Measurements from ENCODE around the gene KRT26.
"Not testable (repeated sequence)": the region's sequence is repeated elsewhere in the genome, so short reads cannot be mapped to it uniquely, and the experiment has no call there.

The KRT26 gene

GRCh38 chr17:40755231-40755630 is 16.8 kb downstream of the KRT26 start, which contains the start of gene KRT25:
KRT25 (minus strand) TSS chr17:40755331; CDS start chr17:40755271, 60 bp downstream.
- H3K36me3 ChIP-seq: no peaks in the 10 kb centered on the region
- H3K9me3 ChIP-seq (replicated peaks in 1 of 11): peaks cover 14 to 31% (median 22%) of the 10 kb centered on the region in 11 experiments
- H3K27me3 ChIP-seq: no peaks in the 10 kb centered on the region
- no peak within 1 kb of the TSS for H3K4me3 ChIP-seq
- no peaks in the 10 kb centered on the region for H3K4me1 ChIP-seq
- no peak for TF ChIP-seq Cebpa-rat (IDR thresholded peaks at IDR 0.05)
- H3K9ac ChIP-seq: no peak within 1 kb of the TSS
- H4K20me1 ChIP-seq: no peaks in the 10 kb centered on the region
- H3K27ac ChIP-seq: no peak within 1 kb of the TSS
- no peak within 1 kb of the TSS for H3K4me2 ChIP-seq

DNA sequence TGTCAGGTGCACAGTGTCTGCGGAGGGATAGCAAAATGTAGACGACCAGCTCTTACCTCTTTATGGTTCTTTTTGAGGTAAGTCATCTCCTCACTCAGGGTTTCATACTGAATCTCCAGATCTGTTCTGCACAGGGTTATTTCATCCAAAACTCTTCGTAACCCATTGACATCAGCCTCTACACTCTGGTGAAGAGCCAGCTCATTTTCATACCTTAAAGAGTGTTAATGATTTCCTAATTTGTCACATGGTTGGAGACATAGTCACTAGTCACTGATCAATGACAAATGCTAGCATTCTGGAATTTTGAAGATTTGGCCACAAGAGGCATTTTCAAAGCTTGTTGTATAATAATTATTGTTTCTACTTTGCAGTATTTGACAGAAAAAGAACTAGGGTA is 18.2 kb downstream of the KRT26 start:
- Histone ChIP-seq H3K4me1 (no peaks in the 10 kb centered on the region), H3K36me3 (no peaks in the 10 kb centered on the region), H3K4me3 (no peak overlapping the region), H3K27me3 (no peaks in the 10 kb centered on the region), H4K20me1 (no peaks in the 10 kb centered on the region), H3K4me2 (no peak overlapping the region), H3K27ac (no peak overlapping the region), H3K9me3 (replicated peaks in 1 of 11) (peaks cover 1 to 19% (median 10%) of the 10 kb centered on the region in 11 experiments; a peak in 17 of 22 replicates), H3K9ac (no peak overlapping the region)
- TF ChIP-seq Cebpa-rat (IDR thresholded peaks at IDR 0.05): no peak

DNA sequence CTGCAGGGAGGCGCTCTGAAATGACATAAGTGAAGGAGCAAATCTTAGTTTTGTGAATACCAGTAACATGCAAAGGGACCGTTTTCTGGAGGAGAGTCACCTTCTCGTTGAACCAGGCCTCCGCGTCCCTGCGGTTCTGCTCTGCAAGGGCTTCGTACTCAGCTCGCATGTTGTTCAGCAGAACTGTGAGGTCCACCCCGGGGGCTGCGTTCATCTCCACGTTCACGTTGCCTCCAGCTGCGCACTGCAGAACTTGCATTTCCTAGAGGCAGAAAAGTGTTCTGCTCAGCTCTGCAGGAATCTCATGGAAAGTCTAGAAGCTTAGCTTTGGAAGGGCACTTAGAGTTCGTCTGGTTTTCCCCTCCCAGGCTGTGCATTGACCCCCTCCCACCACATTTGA is 20.9 kb downstream of the KRT26 start:
- no peak overlapping the region for H3K27ac ChIP-seq
- H3K9me3 ChIP-seq (replicated peaks in 1 of 11): peaks cover 0 to 7% (median 5%) of the 10 kb centered on the region in 11 experiments; a peak in 9 of 22 replicates

GRCh38 chr17:40750391-40750790 is 21.6 kb downstream of the KRT26 start:
- H4K20me1 ChIP-seq: no peaks in the 10 kb centered on the region
- H3K27ac ChIP-seq: no peak overlapping the region
- H3K4me2 ChIP-seq: no peak overlapping the region
- H3K36me3 ChIP-seq: no peaks in the 10 kb centered on the region
- peaks cover 0 to 7% (median 5%) of the 10 kb centered on the region in 11 experiments; a peak in 9 of 22 replicates for H3K9me3 ChIP-seq (replicated peaks in 1 of 11)
- no peak overlapping the region for H3K9ac ChIP-seq
- H3K4me1 ChIP-seq: no peaks in the 10 kb centered on the region
- no peak for TF ChIP-seq Cebpa-rat (IDR thresholded peaks at IDR 0.05)
- H3K4me3 ChIP-seq: no peak overlapping the region
- no peaks in the 10 kb centered on the region for H3K27me3 ChIP-seq

More for the DNA sequence above, 20.9 kb downstream of the KRT26 start:
- no peak overlapping the region for H3K9ac ChIP-seq
- H3K4me3 ChIP-seq: no peak overlapping the region
- TF ChIP-seq Cebpa-rat (IDR thresholded peaks at IDR 0.05): no peak
- no peak overlapping the region for H3K4me2 ChIP-seq
- H3K4me1 ChIP-seq: no peaks in the 10 kb centered on the region
- no peaks in the 10 kb centered on the region for H3K36me3 ChIP-seq
- no peaks in the 10 kb centered on the region for H4K20me1 ChIP-seq
- no peaks in the 10 kb centered on the region for H3K27me3 ChIP-seq

- not testable (repeated sequence) for H3K27ac ChIP-seq, H3K4me1 ChIP-seq, H3K27me3 ChIP-seq, H3K36me3 ChIP-seq, H3K9ac ChIP-seq, H3K4me3 ChIP-seq, H4K20me1 ChIP-seq, H3K4me2 ChIP-seq
- H3K9me3 ChIP-seq (replicated peaks in 1 of 11): peaks cover 0 to 14% (median 7%) of the 10 kb centered on the region in 11 experiments; a peak in 16 of 22 replicates
Observed at GRCh38 chr17:40748666-40749065, 23.3 kb downstream of the KRT26 start.

- H3K9me3 ChIP-seq (replicated peaks in 1 of 11): peaks cover 24 to 35% (median 29%) of the 10 kb centered on the region in 11 experiments
Observed at GRCh38 chr17:40738553-40738952, 33.4 kb downstream of the KRT26 start.

GRCh38 chr17:40735016-40735415 is 37.0 kb downstream of the KRT26 start:
- no peak overlapping the region for H3K4me2 ChIP-seq
- H4K20me1 ChIP-seq: no peaks in the 10 kb centered on the region
- H3K9ac ChIP-seq: no peak overlapping the region
- peaks cover 5 to 16% (median 8%) of the 10 kb centered on the region in 11 experiments; a peak in 13 of 22 replicates for H3K9me3 ChIP-seq (replicated peaks in 1 of 11)
- H3K36me3 ChIP-seq: no peaks in the 10 kb centered on the region
- peaks cover 0 to 6% (median 0%) of the 10 kb centered on the region in 10 experiments; a peak in 9 of 20 replicates for H3K4me1 ChIP-seq
- TF ChIP-seq Cebpa-rat (IDR thresholded peaks at IDR 0.05): no peak
- H3K27ac ChIP-seq: no peak overlapping the region
- H3K4me3 ChIP-seq: no peak overlapping the region
- no peaks in the 10 kb centered on the region for H3K27me3 ChIP-seq

More at GRCh38 chr17:40738553-40738952, 33.4 kb downstream of the KRT26 start:
- H3K4me3 ChIP-seq: no peak overlapping the region
- no peak for TF ChIP-seq Cebpa-rat (IDR thresholded peaks at IDR 0.05)
- H3K4me2 ChIP-seq: no peak overlapping the region
- H3K27me3 ChIP-seq: no peaks in the 10 kb centered on the region
- H3K36me3 ChIP-seq: no peaks in the 10 kb centered on the region
- H3K9ac ChIP-seq: no peak overlapping the region
- no peaks in the 10 kb centered on the region for H3K4me1 ChIP-seq
- H4K20me1 ChIP-seq: no peaks in the 10 kb centered on the region
- H3K27ac ChIP-seq: no peak overlapping the region

DNA sequence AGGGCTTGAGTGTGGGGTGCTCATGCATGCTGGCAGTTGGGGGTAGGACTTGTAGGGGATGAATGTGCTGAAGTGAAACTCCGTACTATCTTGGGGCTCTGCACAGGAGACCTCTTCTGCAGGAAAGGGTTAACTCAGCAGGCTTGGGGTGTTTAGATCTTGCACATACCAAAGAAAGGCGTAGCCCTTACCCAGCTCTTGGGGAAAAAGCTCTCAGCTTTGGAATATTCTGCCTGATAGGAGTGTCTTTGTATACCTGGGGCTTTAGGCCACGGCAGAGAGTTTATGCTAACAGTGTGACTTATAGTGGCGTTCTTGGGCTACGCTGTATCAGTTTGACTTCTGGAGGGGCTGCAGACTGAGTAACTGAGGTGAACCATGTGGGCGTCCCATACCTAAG is 38.0 kb downstream of the KRT26 start:
- no peak overlapping the region for H3K9ac ChIP-seq
- H3K27ac ChIP-seq: no peak overlapping the region
- peaks cover 5 to 18% (median 8%) of the 10 kb centered on the region in 11 experiments; a peak in 13 of 22 replicates for H3K9me3 ChIP-seq (replicated peaks in 1 of 11)
- H3K4me3 ChIP-seq: no peak overlapping the region
- no peaks in the 10 kb centered on the region for H4K20me1 ChIP-seq
- no peak for TF ChIP-seq Cebpa-rat (IDR thresholded peaks at IDR 0.05)
- no peak overlapping the region for H3K4me2 ChIP-seq
- peaks cover 0 to 15% (median 6%) of the 10 kb centered on the region in 10 experiments; a peak in 16 of 20 replicates for H3K4me1 ChIP-seq
- H3K36me3 ChIP-seq: no peaks in the 10 kb centered on the region
- no peaks in the 10 kb centered on the region for H3K27me3 ChIP-seq

DNA sequence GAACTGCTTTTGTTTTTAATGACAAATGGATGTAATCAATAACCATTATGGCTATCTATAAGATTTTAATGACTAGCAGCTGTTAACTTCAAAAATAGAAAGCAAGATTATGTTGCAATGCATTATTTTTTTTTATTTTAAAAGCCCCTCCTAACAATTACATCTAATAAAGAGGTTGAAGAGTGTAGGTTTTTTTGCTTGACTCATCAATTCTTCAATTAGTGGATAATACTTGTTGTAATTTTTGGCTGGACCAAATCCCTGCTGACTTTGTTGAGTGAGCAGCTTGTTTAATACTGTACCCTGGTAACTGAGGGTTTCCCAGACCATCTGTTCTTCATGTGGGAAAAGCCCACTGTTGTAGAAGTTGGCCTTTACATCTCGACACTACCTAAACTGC is 41.0 kb downstream of the KRT26 start:
- Histone ChIP-seq H3K4me3 (no peak overlapping the region), H3K9ac (no peak overlapping the region), H3K27me3 (no peaks in the 10 kb centered on the region), H3K36me3 (no peaks in the 10 kb centered on the region), H3K4me2 (no peak overlapping the region), H3K4me1 (peaks cover 21 to 46% (median 31%) of the 10 kb centered on the region in 10 experiments), H3K9me3 (replicated peaks in 1 of 11) (peaks cover 7 to 23% (median 12%) of the 10 kb centered on the region in 11 experiments; a peak in 15 of 22 replicates), H3K27ac (no peak overlapping the region; a peak in 1 of 22 replicates), H4K20me1 (no peaks in the 10 kb centered on the region)
- no peak for TF ChIP-seq Cebpa-rat (IDR thresholded peaks at IDR 0.05)
